Testis (tissue), 3 donors: ENCODE measurements around the gene SEC63. TPM values are rescaled to one million over a fixed set of nuclear protein-coding genes. Genes with fewer than 3 reads are reported as not detected.

Source experiments
- DNase-seq: peaks from one replicate; pipeline ENCODE4 v3.0.0-alpha.2; 2019
- H3K27ac ChIP-seq, 2 donors: fragments of 200-600 bp; sonication (generic); one replicate each; pipeline ENCODE4 v1.5.1; 2019
- H3K27me3 ChIP-seq: fragments of 200-600 bp; sonication (generic); one replicate; pipeline ENCODE4 v1.5.1; 2019
- H3K36me3 ChIP-seq: fragments of 200-600 bp; sonication (generic); one replicate; pipeline ENCODE4 v1.5.1; 2017; ENCODE audit warnings: low read depth; ENCODE audit errors: missing control alignments
- H3K4me1 ChIP-seq: fragments of 200-600 bp; sonication (generic); one replicate; pipeline ENCODE4 v1.5.1; 2019
- H3K4me3 ChIP-seq, 2 donors: fragments of 200-600 bp; sonication (generic); one replicate each; pipeline ENCODE4 v1.5.1; 2017 to 2019
- H3K9me3 ChIP-seq: fragments of 200-600 bp; sonication (generic); one replicate; pipeline ENCODE4 v1.5.1; 2017
- POLR2A ChIP-seq: fragments of 450-650 bp; IDR thresholded peaks from one replicate; pipeline ENCODE4 v1.6.1; 2017; ENCODE audit warnings: antibody characterized with exemption, mild to moderate bottlenecking, moderate library complexity
- WGBS, 2 donors: methylation state at CpG; one replicate each; pipeline ENCODE4 v1.1.5; 2018; 5-methylcytosine and 5-hydroxymethylcytosine counted together
- intact Hi-C: fragments of 100-400 bp; cut with DNase I; formaldehyde crosslinking; loops from one replicate; pipeline ENCODE4 v1.15.1; 2023; ENCODE audit warnings: low total_unique reads
- polyA plus RNA-seq: library from polyadenylated mRNA; stranded (reverse); fragments of 350-450 nt; fragmentation: Illumina TruSeq; extraction: RNeasy Lipid Tissue Mini Kit (QIAGEN cat#74804); gene quantifications from one replicate; pipeline ENCODE4 v1.2.3, GENCODE V29; 2014; ENCODE audit warnings: low read depth, low replicate concordance; ENCODE audit not compliant: insufficient read depth
- total RNA-seq, 2 donors: library from RNA; depleted of rRNA; stranded (reverse); fragments of >200 nt; gene quantifications; one replicate each; pipeline ENCODE4 v1.2.3, GENCODE V29; 2016
- TF ChIP-seq, protein P1 (sequence below), 3 experiments: fragments of 450-650 bp in 2 of 3; fragments of 200-600 bp in 1 of 3; sonication (generic) in 1 of 3; IDR thresholded peaks; one replicate each; pipeline ENCODE4 v1.5.1; 2016 to 2019; ENCODE audit warnings: antibody characterized with exemption in 3 of 3, mild to moderate bottlenecking in 2 of 3, moderate library complexity in 1 of 3

The SEC63 gene
- total and polyA plus RNA-seq, 3 donors from 2014 or later: 53.4 to 68.1 (median 64.9) TPM

DNA sequence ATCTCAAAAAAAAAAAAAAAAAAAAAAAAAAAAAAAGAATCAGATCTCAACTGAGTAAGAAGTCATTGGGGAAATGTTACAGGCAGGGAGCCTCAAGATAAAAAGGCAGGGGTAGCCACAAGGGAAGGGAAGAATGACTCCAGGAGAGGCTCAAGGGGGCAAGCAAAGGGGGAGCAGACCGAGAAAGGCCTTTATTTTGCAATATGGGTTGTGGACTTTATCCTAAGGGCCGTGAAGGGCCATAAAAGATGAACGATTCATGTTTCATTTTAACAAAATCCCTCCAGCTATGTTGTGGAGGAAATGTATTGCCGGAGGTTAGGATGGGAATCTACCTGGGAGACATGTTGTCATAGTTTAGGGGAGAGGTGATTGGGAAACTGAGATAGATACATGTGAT, 25.8 kb upstream of the SEC63 start:
- no peaks in the 10 kb centered on the region for H3K36me3 ChIP-seq
- 94 to 95% methylated on average over 4 of the region's 4 CpGs for WGBS, 2 donors

DNA sequence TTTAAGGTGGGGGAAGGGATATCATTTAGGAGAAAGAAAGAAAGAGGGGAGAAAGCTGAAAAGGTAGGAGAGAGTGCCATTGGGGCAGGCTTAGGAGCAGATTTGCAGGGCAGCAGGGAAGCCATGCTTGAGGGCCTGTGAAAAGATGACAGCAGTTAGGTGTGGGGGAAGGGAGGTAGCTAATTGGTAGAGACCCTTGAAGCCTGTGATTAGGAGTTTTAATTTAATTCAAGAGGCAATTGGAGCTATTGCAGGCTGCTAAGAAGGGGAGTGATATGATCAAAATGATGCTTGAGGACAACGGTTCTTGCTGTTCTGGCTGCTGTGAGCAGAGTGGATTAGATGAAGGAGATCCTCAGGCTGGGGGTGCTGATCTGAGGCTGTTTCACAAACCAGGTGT, 24.5 kb upstream of the SEC63 start:
- Histone ChIP-seq H3K4me1 (no peaks in the 10 kb centered on the region), H3K9me3 (no peaks in the 10 kb centered on the region), H3K4me3 (no peak overlapping the region), H3K27ac (no peak overlapping the region), H3K27me3 (no peaks in the 10 kb centered on the region), H3K36me3 (no peaks in the 10 kb centered on the region)
- WGBS, 2 donors: 71 to 89% methylated on average over 1 of the region's 1 CpG
- DNase-seq: no peak
- TF ChIP-seq, protein P1, sequence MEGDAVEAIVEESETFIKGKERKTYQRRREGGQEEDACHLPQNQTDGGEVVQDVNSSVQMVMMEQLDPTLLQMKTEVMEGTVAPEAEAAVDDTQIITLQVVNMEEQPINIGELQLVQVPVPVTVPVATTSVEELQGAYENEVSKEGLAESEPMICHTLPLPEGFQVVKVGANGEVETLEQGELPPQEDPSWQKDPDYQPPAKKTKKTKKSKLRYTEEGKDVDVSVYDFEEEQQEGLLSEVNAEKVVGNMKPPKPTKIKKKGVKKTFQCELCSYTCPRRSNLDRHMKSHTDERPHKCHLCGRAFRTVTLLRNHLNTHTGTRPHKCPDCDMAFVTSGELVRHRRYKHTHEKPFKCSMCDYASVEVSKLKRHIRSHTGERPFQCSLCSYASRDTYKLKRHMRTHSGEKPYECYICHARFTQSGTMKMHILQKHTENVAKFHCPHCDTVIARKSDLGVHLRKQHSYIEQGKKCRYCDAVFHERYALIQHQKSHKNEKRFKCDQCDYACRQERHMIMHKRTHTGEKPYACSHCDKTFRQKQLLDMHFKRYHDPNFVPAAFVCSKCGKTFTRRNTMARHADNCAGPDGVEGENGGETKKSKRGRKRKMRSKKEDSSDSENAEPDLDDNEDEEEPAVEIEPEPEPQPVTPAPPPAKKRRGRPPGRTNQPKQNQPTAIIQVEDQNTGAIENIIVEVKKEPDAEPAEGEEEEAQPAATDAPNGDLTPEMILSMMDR (IDR thresholded peaks at IDR 0.05): no peak
- no peak for TF ChIP-seq POLR2A
- intact Hi-C loops: no loop called here

More for the DNA sequence above, 25.8 kb upstream of the SEC63 start:
- intact Hi-C loops: no loop called here
- TF ChIP-seq, protein P1 (IDR thresholded peaks at IDR 0.05): no peak
- TF ChIP-seq POLR2A: no peak
- DNase-seq: no peak
- Histone ChIP-seq H3K9me3 (no peaks in the 10 kb centered on the region), H3K27me3 (no peaks in the 10 kb centered on the region), H3K4me3 (no peak overlapping the region), H3K27ac (no peak overlapping the region), H3K4me1 (no peaks in the 10 kb centered on the region)

DNA sequence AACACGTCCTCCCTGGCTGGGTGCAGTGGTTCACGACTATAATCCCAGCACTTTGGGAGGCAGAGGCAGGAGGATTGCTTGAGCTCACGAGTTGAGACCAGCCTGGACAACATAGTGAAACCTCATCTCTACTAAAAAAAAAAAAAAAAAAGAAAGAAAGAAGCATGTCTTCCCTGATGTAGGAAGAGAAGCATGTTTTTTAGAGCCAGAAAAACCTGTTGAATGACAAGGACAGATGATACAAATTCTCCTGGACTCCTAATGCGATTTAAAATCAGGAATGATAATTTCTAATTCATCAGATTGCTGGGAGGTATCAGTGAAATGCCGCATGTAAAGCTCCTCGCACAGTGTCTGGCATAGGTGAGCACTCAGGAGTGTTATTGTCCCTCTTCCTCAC, 23.7 kb upstream of the SEC63 start:
- DNase-seq: no peak
- Histone ChIP-seq H3K27ac (no peak overlapping the region), H3K9me3 (no peaks in the 10 kb centered on the region), H3K36me3 (no peaks in the 10 kb centered on the region), H3K4me3 (no peak overlapping the region), H3K27me3 (no peaks in the 10 kb centered on the region), H3K4me1 (no peaks in the 10 kb centered on the region)
- intact Hi-C loops: no loop called here
- TF ChIP-seq, protein P1 (IDR thresholded peaks at IDR 0.05): no peak
- TF ChIP-seq POLR2A: no peak
- WGBS, 2 donors: 81% methylated on average over 6 of the region's 6 CpGs

DNA sequence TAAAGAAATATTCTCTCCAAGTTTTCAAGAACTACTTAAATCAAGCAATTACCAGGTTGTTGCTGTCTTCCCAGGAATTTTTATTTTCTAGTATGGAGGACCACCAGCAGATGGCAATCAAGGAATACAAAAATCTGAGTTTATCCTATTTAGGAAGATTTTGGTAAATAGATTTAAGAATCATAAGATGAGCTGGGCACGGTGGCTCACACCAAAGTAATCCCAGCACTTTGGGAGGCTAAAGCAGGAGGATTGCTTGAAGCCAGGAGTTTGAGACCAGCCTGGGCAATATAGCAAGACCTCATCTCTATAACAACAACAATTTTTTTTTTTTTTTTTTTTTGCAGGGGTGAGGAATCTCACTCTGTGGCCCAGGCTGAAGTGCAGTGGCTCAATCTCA, 19.3 kb upstream of the SEC63 start:
- H3K27ac ChIP-seq: no peak overlapping the region
- no peaks in the 10 kb centered on the region for H3K36me3 ChIP-seq
- 26 to 45% methylated on average over 1 of the region's 1 CpG for WGBS, 2 donors
- no peak for DNase-seq
- intact Hi-C loops: loop anchor here (10.0 kb wide), 1 partner anchor 808 kb away; no protein-coding TSS in a partner anchor
- peaks cover 16% of the 10 kb centered on the region for H3K4me1 ChIP-seq
- H3K9me3 ChIP-seq: no peaks in the 10 kb centered on the region
- TF ChIP-seq POLR2A: no peak
- TF ChIP-seq, protein P1 (IDR thresholded peaks at IDR 0.05): peak; percentile 45 to 59 (median 49)
- H3K27me3 ChIP-seq: no peaks in the 10 kb centered on the region
- no peak overlapping the region for H3K4me3 ChIP-seq

DNA sequence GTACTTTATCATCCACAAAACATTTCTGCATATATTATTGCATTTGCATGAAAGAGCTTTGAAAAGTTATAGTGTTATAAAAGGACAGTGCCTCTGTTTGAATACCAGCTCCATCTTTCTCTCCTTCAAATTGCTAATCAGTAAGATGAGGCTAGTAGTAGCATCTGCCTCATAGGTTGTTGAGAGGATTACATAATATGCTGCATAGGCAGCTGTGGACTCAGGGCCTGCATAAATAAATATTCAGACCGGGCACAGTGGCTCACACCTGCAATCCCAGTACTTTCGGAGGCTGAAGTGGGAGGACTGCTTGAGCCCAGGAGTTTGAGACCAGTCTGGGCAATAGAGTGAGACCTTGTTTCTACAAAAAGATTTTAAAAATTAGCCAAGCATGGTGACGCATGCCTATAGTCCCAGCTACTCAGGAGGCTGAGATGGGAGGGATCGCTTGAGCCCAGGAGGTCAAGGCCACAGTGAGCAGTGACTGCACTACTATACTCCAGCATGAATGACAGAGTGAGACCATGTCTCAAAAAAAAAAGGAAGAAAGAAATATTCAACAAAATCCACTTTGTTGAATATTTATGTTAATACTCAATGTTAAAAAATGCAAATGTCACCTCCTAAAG, 18.3 kb upstream of the SEC63 start:
- Histone ChIP-seq H3K4me3 (no peak overlapping the region), H3K27ac (no peak overlapping the region), H3K4me1 (peaks cover 18% of the 10 kb centered on the region), H3K27me3 (no peaks in the 10 kb centered on the region), H3K9me3 (no peaks in the 10 kb centered on the region), H3K36me3 (no peaks in the 10 kb centered on the region)
- TF ChIP-seq, protein P1 (IDR thresholded peaks at IDR 0.05): no peak
- no peak for TF ChIP-seq POLR2A
- 62 to 76% methylated on average over 4 of the region's 4 CpGs for WGBS, 2 donors
- DNase-seq: peak; percentile 31
- intact Hi-C loops: loop anchor here (10.0 kb wide), 1 partner anchor 809 kb away; no protein-coding TSS in a partner anchor
